Small intestine (tissue), 7 donors: ENCODE data around the gene PCCB. TPM values are rescaled to one million over a fixed set of nuclear protein-coding genes. Genes with fewer than 3 reads are reported as not detected.
A peak's percentile ranks its signal among the peaks of the same experiment; 100 is the strongest.

Source experiments
- DNase-seq, 2 donors: peaks; one replicate each; pipeline versions ENCODE4 v3.0.0 to v3.0.0-alpha.2; 2013
- FAIRE-seq: peaks from 2 replicates; lab custom pipeline; 2012; peaks lifted over from hg19 to GRCh38; lab: Jason Lieb, UNC
- H3K27ac ChIP-seq, 3 donors: one replicate each; pipeline ENCODE4 v1.5.1; 2013; ENCODE audit warnings: low read length in 2 of 3, mild to moderate bottlenecking in 2 of 3, control low read depth in 1 of 3, inconsistent platforms in 1 of 3, low read depth in 1 of 3, moderate library complexity in 1 of 3
- H3K27me3 ChIP-seq, 3 donors: one replicate each; pipeline ENCODE4 v1.6.1; 2013; ENCODE audit warnings: low read length in 3 of 3, inconsistent platforms in 1 of 3; ENCODE audit not compliant: control insufficient read depth in 3 of 3, insufficient read depth in 3 of 3
- H3K36me3 ChIP-seq, 3 donors: one replicate each; pipeline ENCODE4 v1.6.1; 2013; ENCODE audit warnings: low read length in 3 of 3, inconsistent platforms in 1 of 3, low read depth in 1 of 3, mild to moderate bottlenecking in 1 of 3, moderate library complexity in 1 of 3; ENCODE audit not compliant: control insufficient read depth in 3 of 3, insufficient read depth in 2 of 3
- H3K4me1 ChIP-seq, 3 donors: one replicate each; pipeline ENCODE4 v1.6.1; 2013; ENCODE audit warnings: low read length in 2 of 3, inconsistent platforms in 1 of 3, low read depth in 1 of 3, mild to moderate bottlenecking in 1 of 3, moderate library complexity in 1 of 3; ENCODE audit not compliant: control insufficient read depth in 3 of 3, insufficient read depth in 2 of 3
- H3K4me3 ChIP-seq, 3 donors: one replicate each; pipeline ENCODE4 v1.5.1; 2013; ENCODE audit warnings: low read length in 3 of 3, control low read depth in 1 of 3, inconsistent platforms in 1 of 3, low read depth in 1 of 3, mild to moderate bottlenecking in 1 of 3, moderate library complexity in 1 of 3
- H3K9me3 ChIP-seq, 2 donors: one replicate each; pipeline ENCODE4 v1.6.1; 2013; ENCODE audit warnings: low read depth in 1 of 2, low read length in 1 of 2; ENCODE audit not compliant: control insufficient read depth in 2 of 2, insufficient read depth in 1 of 2
- WGBS, 3 donors: extraction: QIAGEN DNeasy Blood & Tissue Kit; methylation state at CpG; one replicate each; pipeline ENCODE4 v1.1.7; 2013; 5-methylcytosine and 5-hydroxymethylcytosine counted together
- polyA plus RNA-seq, 4 donors: library from polyadenylated mRNA; stranded (reverse) in 3 of 4; unstranded in 1 of 4; fragments of 200-250 nt in 3 of 4; fragments of 120-200 nt in 1 of 4; gene quantifications; one replicate each; pipeline versions ENCODE4 v1.2.1 to v1.2.3, GENCODE V29; 2013
- donor health status: healthy with polysubstance abuse.
- donor health status: control.
- donor health status: control.
- donor health status: Bipolar disorder and iron deficiency.
- donor health status: healthy.

Gene PCCB
- polyA plus RNA-seq, 4 donors = 24.0 to 39.5 (median 33.2) TPM

GRCh38 chr3:136237103-136237502, 13.0 kb upstream of the PCCB start:
- DNase-seq = no peak
- Histone ChIP-seq H3K36me3 (no peaks in the 10 kb centered on the region), H3K9me3 (no peaks in the 10 kb centered on the region), H3K4me1 (no peaks in the 10 kb centered on the region), H3K27me3 (no peaks in the 10 kb centered on the region), H3K27ac (no peak overlapping the region), H3K4me3 (no peak overlapping the region)
- FAIRE-seq = no peak
- WGBS, 3 donors = 79 to 83% (median 81%) methylated on average over 1 of the region's 1 CpG

DNA sequence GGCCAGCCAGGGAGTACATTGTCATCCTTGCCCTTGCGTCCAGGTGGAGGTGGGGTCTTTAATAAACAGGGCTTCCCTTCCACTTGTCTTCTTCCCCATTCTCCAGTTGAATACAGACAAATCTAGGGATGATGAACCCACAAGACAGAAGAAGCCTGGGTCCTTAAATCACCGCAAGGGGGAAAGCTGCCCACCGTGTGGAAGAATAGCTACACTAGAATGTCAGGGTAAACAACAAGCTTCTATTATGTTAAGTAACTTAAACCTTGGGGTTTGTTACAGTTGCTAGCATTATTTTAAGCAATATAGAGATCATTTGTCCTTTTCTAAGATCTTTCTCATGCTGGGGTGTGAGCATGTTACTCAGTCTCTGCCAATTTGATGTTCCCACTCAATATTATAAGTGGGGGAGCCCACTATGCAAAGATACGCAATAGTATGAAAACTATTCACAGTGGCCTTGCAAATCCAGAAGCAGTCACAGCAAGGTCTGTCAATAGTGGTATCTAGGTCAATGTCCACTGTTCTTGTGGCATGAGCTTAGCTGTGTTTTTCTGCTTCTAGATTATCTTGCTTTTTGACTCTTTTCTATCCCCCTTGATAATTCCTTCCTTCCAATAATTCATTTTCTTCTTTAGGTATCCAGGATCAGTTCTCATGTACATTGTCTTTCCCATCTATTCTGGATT, 12.0 kb upstream of the PCCB start:
- 88 to 92% (median 91%) methylated on average over 4 of the region's 4 CpGs for WGBS, 3 donors
- Histone ChIP-seq H3K36me3 (no peaks in the 10 kb centered on the region), H3K27me3 (no peaks in the 10 kb centered on the region), H3K4me1 (no peaks in the 10 kb centered on the region), H3K4me3 (no peak overlapping the region), H3K9me3 (no peaks in the 10 kb centered on the region), H3K27ac (no peak overlapping the region)
- DNase-seq (no peak), FAIRE-seq (no peak)

DNA sequence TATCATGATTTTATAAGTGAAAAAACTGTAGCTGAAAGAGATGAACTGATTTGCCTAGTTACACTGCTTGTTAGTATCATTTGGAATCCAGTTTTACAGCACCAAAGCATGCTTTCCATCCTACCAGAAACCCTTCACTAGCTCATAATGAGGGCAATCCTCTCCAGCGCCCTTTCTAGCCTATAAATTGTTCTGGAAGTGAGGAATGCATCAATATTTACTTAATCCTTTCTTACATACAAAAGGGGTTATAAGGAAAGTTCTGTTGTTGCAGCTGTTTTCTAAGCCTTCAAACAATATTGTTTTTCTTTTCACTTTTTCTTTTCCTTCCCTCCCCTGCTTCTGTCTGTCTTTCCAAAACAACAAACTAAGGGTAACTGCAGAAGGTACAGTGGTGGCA, 11.0 kb upstream of the PCCB start:
- Histone ChIP-seq H3K4me1 (no peaks in the 10 kb centered on the region), H3K36me3 (no peaks in the 10 kb centered on the region), H3K27me3 (no peaks in the 10 kb centered on the region), H3K9me3 (no peaks in the 10 kb centered on the region), H3K27ac (no peak overlapping the region), H3K4me3 (no peak overlapping the region)
- DNase-seq (no peak), FAIRE-seq (no peak)
- 30 to 33% (median 31%) methylated on average over 1 of the region's 1 CpG for WGBS, 3 donors

DNA sequence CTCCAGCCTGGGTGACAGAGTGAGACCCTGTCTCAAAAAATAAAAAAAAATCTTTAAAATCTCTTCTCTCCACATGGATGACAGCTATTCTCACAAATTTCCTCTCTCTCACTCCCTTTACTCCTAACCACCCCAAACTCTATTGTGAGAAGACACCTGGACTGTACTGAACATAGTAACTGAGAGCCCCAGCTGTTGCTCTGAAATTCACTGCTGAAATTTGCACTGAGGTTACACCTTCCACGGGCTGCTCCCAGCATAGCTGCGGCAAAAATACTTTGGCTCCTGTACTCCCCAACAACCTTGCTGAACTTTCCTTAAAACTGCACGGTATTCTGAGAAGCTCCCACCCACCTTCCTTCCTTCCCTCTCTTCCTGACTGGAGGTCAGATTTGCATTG, 4.4 kb upstream of the PCCB start:
- Histone ChIP-seq H3K27ac (no peak overlapping the region), H3K27me3 (no peaks in the 10 kb centered on the region), H3K4me1 (peaks cover 0 to 4% (median 0%) of the 10 kb centered on the region in 3 donors), H3K9me3 (no peaks in the 10 kb centered on the region), H3K4me3 (no peak overlapping the region), H3K36me3 (no peaks in the 10 kb centered on the region)
- FAIRE-seq = no peak
- WGBS, 3 donors = 61 to 86% (median 76%) methylated on average over 3 of the region's 3 CpGs
- no peak for DNase-seq

GRCh38 chr3:136247436-136247835, 2.7 kb upstream of the PCCB start:
- H3K27me3 ChIP-seq = no peaks in the 10 kb centered on the region
- no peak overlapping the region for H3K27ac ChIP-seq
- FAIRE-seq = no peak
- no peak for DNase-seq
- H3K4me3 ChIP-seq = no peak overlapping the region
- H3K36me3 ChIP-seq = no peaks in the 10 kb centered on the region
- H3K9me3 ChIP-seq = no peaks in the 10 kb centered on the region
- peaks cover 0 to 13% (median 8%) of the 10 kb centered on the region in 3 donors for H3K4me1 ChIP-seq
- 21 to 33% (median 26%) methylated on average over 1 of the region's 1 CpG for WGBS, 3 donors

- H3K4me1 ChIP-seq = peaks cover 0 to 13% (median 8%) of the 10 kb centered on the region in 3 donors
- H3K4me3 ChIP-seq = no peak overlapping the region
- DNase-seq (peak in 1 of 2 donors; percentile 16), FAIRE-seq (no peak)
- H3K36me3 ChIP-seq = no peaks in the 10 kb centered on the region
- no peak overlapping the region for H3K27ac ChIP-seq
- no peaks in the 10 kb centered on the region for H3K9me3 ChIP-seq
- WGBS, 3 donors = 67 to 82% (median 69%) methylated on average over 4 of the region's 4 CpGs
- no peaks in the 10 kb centered on the region for H3K27me3 ChIP-seq
Measured at GRCh38 chr3:136247855-136248590, 2.1 kb upstream of the PCCB start.

DNA sequence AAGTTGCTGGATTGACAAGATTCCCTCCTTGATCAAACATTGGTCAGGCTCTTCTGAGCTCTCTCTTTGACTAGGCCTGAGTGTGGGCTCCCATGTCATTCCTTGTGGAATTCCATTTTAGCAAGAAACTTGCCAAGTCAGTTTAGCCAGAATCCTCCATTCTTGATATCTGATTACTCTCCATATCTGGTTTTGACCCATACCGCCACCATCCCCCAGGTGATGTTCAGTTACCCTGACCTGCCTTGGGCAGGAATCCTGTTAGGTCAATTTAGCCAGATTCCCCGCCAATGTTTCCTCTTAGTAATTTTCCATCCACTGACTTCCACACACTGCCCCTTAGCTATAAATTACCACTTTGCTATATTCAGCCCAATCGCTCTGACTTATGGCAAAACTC, 1.0 kb upstream of the PCCB start:
- no peak for FAIRE-seq
- no peak overlapping the region for H3K27ac ChIP-seq
- WGBS, 3 donors = 96 to 99% (median 99%) methylated on average over 3 of the region's 3 CpGs

DNA sequence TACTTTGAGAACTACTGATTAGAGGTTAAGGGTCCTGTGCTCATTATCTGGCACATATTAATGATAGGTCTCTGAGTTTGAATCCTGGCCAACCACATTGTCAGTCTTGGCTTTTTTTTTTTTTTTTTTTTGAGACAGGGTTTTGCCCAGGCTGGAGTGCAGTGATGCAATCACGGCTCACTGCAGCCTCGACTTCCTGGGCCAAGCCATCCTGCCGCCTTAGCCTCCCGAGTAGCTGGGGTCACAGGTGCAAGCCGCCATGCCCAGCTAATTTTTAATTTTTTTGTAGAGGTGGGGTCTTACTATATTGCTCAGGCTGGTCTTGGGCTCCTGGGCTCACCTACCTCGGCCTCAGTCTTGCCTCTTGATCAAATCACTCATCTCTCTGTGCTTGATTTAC, 547 bp upstream of the PCCB start:
- Histone ChIP-seq H3K9me3 (no peaks in the 10 kb centered on the region), H3K4me3 (peak overlapping the region in 2 of 3 donors; percentile 71 to 81), H3K27ac (peak overlapping the region; percentile 87 to 92 (median 88)), H3K36me3 (no peaks in the 10 kb centered on the region), H3K27me3 (no peaks in the 10 kb centered on the region), H3K4me1 (peaks cover 0 to 13% (median 8%) of the 10 kb centered on the region in 3 donors)
- FAIRE-seq (no peak), DNase-seq (no peak)
- WGBS, 3 donors = 84 to 91% (median 85%) methylated on average over 6 of the region's 6 CpGs

More for the DNA sequence above, 1.0 kb upstream of the PCCB start:
- Histone ChIP-seq H3K4me3 (no peak overlapping the region), H3K36me3 (no peaks in the 10 kb centered on the region), H3K27me3 (no peaks in the 10 kb centered on the region), H3K4me1 (peaks cover 0 to 13% (median 8%) of the 10 kb centered on the region in 3 donors), H3K9me3 (no peaks in the 10 kb centered on the region)
- no peak for DNase-seq
